Adipose tissue (tissue), 3 donors: ENCODE data around the gene SNX9. TPM values are rescaled to one million over a fixed set of nuclear protein-coding genes. Genes with fewer than 3 reads are reported as not detected.

Source experiments
- H3K27ac ChIP-seq: one replicate; pipeline ENCODE4 v1.5.1; 2013; ENCODE audit warnings: low read depth, low read length
- WGBS, 3 donors: extraction: QIAGEN DNeasy Blood & Tissue Kit; methylation state at CpG; one replicate each; pipeline ENCODE4 v1.1.7; 2013; 5-methylcytosine and 5-hydroxymethylcytosine counted together
- polyA plus RNA-seq, 3 donors: library from polyadenylated mRNA; stranded (reverse); fragments of 200-250 nt; gene quantifications; one replicate each; pipeline ENCODE4 v1.2.3, GENCODE V29; 2013
- donor health status: healthy with polysubstance abuse.
- donor health status: Bipolar disorder and iron deficiency.
- donor health status: healthy.

The SNX9 gene
- polyA plus RNA-seq, 3 donors, result 15.9 to 69.1 (median 49.4) TPM

DNA sequence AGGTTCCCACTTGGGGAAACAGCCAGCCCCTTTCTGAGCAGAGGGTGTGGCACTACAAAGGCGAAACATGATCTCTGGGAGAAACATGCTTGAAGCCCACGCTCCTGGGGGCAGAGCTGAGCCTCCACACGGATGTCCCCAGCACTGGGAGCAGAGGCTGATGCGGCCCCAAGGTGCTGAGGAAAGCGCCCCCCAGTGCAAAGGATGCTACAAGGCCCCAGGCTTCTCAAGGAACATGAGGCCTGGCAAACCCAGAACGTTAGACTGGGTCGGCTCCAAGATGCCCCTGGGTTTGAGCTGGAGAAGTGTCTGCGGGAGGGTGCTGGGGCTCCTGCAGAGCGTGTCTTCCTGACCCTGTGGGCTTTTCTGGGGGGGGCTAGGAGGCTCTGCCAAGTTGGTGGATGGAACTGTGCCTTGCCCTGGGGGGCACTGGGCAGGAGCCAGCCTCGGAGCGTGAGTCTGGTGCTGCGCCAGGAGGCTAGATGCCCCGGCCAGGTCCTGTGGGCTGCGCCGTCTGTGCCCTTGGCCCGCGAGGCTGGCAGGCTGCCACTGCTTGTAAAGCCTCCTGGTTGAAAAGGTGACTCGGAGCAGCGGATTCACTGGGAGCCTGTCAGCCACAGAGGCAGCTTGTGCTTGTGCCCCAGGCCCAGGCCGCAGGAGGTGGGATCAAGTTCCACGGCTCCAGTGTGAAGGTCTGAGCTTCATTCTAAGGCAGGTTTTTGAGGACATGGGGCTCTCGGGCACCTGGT, 166.7 kb downstream of the SNX9 start:
- no peak overlapping the region for H3K27ac ChIP-seq
- 42 to 63% (median 57%) methylated on average over 21 to 22 of the region's 22 CpGs for WGBS, 3 donors

DNA sequence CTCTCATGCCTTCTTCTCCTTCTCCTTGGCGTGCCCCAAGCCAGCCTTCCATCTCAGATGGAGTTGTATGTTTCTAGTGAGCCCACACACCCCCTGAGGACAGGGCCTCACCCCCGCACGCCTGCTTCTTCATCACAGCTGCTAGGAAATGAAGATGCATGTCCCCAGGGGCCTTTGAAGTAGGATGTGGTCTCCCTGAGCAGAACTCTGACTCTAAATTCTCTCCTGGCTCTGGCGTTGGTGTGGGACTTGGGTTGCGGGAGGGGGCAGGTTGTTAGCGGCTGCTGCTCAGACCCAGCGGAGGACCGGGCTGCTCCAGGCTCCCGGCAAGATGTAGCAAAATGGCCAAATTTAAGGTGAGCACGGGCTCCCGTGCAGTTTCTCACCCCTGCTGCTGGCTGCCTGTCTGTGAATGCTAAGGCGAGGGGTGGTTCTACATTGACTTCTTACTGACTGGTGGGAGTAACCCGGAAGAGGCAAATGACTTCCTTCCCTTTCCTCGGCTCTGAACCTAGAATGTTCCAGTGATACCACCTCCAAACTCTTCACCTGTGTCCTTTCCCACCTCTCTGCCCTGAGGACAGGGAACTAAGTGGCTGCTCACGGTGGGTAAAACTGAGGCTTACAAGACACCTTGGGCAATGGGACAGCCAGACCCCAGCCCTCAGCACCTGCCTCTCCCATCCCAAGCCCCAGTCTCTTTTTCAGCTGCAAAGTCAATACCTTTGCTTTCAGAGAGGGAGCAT, 167.4 kb downstream of the SNX9 start:
- H3K27ac ChIP-seq, result no peak overlapping the region
- WGBS, 3 donors, result 66 to 72% (median 67%) methylated on average over 15 of the region's 15 CpGs

DNA sequence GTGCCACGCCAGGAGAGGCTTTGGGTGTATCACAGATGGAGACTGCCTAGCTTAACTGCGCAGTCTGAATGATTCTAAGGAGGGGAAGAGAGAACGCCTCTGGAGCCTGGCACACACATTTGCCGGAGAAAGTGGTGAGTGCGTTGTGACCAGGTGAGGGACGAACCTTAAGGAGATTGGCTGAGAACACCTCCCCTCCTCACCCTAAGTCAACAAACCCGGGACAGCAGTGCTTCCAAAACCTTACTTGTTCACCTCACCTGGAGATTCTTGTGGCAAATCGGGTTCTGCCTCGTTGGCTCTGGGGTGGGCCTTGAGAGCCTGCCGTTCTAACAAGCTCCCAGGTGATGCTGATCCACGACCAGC, 168.0 kb downstream of the SNX9 start:
- no peak overlapping the region for H3K27ac ChIP-seq
- WGBS, 3 donors, result 54 to 96% (median 94%) methylated on average over 11 of the region's 11 CpGs

DNA sequence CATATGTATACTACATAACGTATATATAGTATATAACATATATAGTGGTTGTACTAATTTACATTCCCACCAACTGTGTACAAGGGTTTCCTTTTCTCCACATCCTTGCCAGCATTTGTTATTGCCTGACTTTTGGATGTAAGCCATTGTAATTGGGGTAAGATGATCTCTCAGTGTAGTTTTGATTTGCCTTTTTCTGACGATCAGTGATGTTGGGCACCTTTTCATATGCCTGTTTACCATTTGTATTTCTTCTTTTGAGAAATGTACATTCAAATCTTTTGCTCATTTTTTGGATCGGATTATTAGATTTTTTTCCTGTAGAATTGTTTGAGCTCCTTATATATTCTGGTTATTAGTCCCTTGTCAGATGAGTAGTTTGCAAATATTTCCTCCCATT, 170.0 kb downstream of the SNX9 start:
- WGBS, 3 donors, result 67 to 70% (median 69%) methylated on average over 3 of the region's 3 CpGs
- no peak overlapping the region for H3K27ac ChIP-seq

GRCh38 chr6:157994125-157994795, 171.2 kb downstream of the SNX9 start:
- 77 to 96% (median 95%) methylated on average over 7 of the region's 7 CpGs for WGBS, 3 donors
- H3K27ac ChIP-seq, result no peak overlapping the region

Other genes with a start within 250 kb of the SNX9 start
- gene SYNJ2, start 158.6 kb downstream of the SNX9 start, polyA plus RNA-seq, result 1 to 10 TPM; 2.6 to 6.0 (median 3.8) TPM